Activated naive CD4-positive, alpha-beta T cell (primary cell): ENCODE results near the gene AFAP1L1.

Source experiments
- DNase-seq, 4 experiments: peaks; one replicate each; lab custom pipeline; 2025; lab: John Stamatoyannopoulos, UW

Gene AFAP1L1

GRCh38 chr5:149348518-149348917 is 76.9 kb downstream of the AFAP1L1 start:
- no peak for DNase-seq

- DNase-seq = no peak
Measured at GRCh38 chr5:149349382-149349781, 77.7 kb downstream of the AFAP1L1 start.

GRCh38 chr5:149352169-149352568 is 80.5 kb downstream of the AFAP1L1 start:
- DNase-seq = no peak

- DNase-seq = no peak
Measured at GRCh38 chr5:149353911-149354310, 82.3 kb downstream of the AFAP1L1 start.

GRCh38 chr5:149355688-149356087 is 84.0 kb downstream of the AFAP1L1 start:
- no peak for DNase-seq

GRCh38 chr5:149356391-149356790 is 84.7 kb downstream of the AFAP1L1 start:
- no peak for DNase-seq

- DNase-seq = peak; percentile 81 to 97 (median 90)
Measured at GRCh38 chr5:149357370-149358293, 86.0 kb downstream of the AFAP1L1 start, which contains the start of gene PCYOX1L. Gene PCYOX1L (plus strand): TSS chr5:149358046. CDS start chr5:149358069, 23 bp downstream.

- peak in 1 of 4 experiments; percentile 27 for DNase-seq
Measured at GRCh38 chr5:149358294-149358651, 86.6 kb downstream of the AFAP1L1 start.

- no peak for DNase-seq
Measured at GRCh38 chr5:149358868-149359495, 87.3 kb downstream of the AFAP1L1 start.

GRCh38 chr5:149360272-149360671 is 88.6 kb downstream of the AFAP1L1 start:
- DNase-seq = no peak

- DNase-seq = no peak
Measured at GRCh38 chr5:149362541-149362940, 90.9 kb downstream of the AFAP1L1 start.

GRCh38 chr5:149363358-149363757 is 91.7 kb downstream of the AFAP1L1 start:
- no peak for DNase-seq

- no peak for DNase-seq
Measured at GRCh38 chr5:149363936-149364335, 92.3 kb downstream of the AFAP1L1 start.

- DNase-seq = no peak
Measured at GRCh38 chr5:149364719-149365118, 93.1 kb downstream of the AFAP1L1 start.

GRCh38 chr5:149365418-149365817 is 93.8 kb downstream of the AFAP1L1 start:
- DNase-seq = no peak

GRCh38 chr5:149366169-149366729 is 94.6 kb downstream of the AFAP1L1 start:
- DNase-seq = no peak

GRCh38 chr5:149367249-149367971 is 95.8 kb downstream of the AFAP1L1 start:
- DNase-seq = peak in 3 of 4 experiments; percentile 8 to 28 (median 26)

- DNase-seq = no peak
Measured at GRCh38 chr5:149367972-149368645, 96.5 kb downstream of the AFAP1L1 start.

- DNase-seq = no peak
Measured at GRCh38 chr5:149370878-149371277, 99.2 kb downstream of the AFAP1L1 start.

- DNase-seq = peak; percentile 21 to 52 (median 34)
Measured at GRCh38 chr5:149371296-149371962, 99.8 kb downstream of the AFAP1L1 start.
